Fibroblast of skin of right quadriceps (primary cell): ENCODE results near the gene ZNF613.
A peak's percentile ranks its signal among the peaks of the same experiment; 100 is the strongest.
"Not testable (repeated sequence)": the region's sequence is repeated elsewhere in the genome, so short reads cannot be mapped to it uniquely, and the experiment has no call there.

Experiments
- DNase-seq: peaks from one replicate; pipeline ENCODE4 v3.0.0-alpha.2; 2013

ZNF613 gene

GRCh38 chr19:51944798-51945552 is 17.7 kb downstream of the ZNF613 start:
- no peak for DNase-seq

DNA sequence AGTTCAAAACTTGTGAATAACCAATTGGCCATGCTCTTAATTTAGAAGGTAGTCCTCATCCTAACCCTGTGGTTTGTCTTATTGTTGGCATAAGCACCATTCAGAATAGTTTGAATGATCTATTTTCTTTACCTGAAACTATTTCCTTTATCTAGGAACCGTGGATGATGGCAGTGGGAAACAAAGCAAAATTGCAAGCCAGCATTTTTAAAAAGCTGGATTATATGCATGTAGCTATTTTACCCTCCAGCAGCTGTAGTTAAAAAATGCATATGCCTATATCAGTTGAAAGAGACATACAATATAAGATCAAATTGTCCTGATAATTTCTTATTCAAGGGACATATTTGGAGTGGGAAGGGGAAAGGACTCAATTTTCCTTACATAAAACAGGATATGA is 19.3 kb downstream of the ZNF613 start:
- DNase-seq: no peak

- peak; percentile 15 for DNase-seq
Observed at GRCh38 chr19:51948975-51949374, 21.7 kb downstream of the ZNF613 start.

DNA sequence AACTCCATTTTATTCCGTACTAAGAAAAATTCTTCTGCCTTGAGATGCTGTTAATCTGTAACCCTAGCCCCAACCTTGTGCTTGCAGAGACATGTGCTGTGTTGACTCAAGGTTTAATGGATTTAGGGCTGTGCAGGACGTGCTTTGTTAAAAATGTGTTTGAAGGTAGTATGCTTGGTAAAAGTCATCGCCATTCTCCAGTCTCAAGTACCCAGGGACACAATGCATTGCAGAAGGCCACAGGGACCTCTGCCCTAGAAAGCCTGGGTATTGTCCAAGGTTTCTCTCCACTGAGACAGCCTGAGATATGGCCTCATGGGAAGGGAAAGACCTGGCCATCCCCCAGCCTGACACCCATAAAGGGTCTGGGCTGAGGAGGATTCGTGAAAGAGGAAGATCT is 30.6 kb downstream of the ZNF613 start:
- DNase-seq: not testable (repeated sequence)

GRCh38 chr19:51959791-51960190 is 32.5 kb downstream of the ZNF613 start:
- no peak for DNase-seq

DNA sequence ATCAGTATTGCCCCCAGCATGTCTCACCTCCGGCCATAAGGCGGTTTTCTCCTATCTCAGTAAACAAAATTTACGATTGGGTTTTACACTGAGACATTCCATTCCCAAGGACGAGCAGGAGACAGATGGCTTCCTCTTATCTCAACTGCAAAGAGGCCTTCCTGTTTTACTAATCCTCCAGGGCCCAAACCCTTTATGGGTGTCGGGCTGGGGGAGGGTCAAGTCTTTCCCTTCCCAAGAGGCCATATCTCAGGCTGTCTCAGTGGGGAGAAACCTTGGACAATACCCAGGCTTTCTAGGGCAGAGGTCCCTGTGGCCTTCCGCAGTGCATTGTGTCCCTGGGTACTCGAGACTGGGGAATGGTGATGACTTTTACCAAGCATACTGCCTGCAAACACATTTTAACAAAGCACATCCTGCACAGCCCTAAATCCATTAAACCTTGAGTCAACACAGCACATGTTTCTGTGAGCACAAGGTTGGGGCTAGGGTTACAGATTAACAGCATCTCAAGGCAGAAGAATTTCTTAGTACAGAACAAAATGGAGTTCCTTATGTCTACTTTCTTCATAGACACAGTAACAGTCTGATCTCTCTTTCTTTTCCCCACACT is 33.5 kb downstream of the ZNF613 start:
- not testable (repeated sequence) for DNase-seq

GRCh38 chr19:51965583-51965982 is 38.3 kb downstream of the ZNF613 start:
- no peak for DNase-seq

DNA sequence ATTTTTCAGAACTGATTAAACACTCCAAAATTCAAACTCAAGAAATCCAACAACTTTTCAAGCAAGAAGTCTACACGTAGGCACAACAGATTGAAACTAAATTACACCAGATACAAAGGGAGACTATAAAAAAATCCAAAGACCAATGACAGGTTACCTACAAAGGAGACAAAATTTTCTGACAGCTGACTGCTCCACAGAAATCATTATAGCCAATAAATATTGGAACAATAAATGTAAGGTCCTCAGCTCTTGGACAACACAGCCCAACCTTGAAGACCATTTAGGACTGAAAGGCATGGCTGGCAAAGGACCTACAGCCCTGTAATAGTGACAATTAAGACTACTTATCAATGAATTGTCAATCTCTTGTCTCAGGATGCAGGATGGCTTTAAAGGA is 43.4 kb downstream of the ZNF613 start:
- no peak for DNase-seq

DNA sequence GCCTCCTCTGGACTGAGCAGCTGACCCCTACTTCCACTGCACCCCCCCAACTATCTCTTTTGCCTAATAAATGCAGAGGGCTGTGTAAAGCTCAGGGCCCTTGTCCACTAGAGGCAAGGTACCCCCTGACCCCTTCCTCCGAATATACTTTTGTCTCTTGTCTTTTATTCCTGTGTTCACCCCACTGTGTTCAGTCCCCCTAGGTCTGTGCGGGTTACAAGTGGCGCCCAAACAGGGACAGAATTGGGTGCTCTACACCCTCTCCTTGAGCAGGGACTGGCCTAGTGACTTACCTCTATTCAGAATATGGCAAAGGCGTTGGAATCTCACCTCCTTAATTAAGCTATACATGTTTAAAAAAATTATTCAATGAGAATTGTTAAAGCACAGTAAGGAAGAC is 44.4 kb downstream of the ZNF613 start:
- DNase-seq: peak; percentile 41

DNA sequence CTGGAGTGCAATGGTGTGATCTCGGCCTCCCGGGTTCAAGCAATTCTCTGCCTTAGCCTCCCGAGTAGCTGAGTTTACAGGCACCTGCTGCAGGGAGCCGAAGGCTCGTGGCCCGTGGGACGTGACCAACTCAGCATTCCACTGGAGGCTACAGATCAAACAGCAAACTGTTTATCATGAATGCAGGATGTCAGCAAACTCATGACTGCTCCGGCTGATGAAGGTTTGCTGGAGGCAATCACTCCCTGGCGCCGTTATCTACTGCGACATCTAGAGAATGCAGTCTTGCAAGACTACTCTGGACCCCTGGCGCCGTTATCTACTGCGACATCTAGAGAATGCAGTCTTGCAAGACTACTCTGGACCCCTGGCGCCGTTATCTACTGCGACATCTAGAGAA is 48.5 kb downstream of the ZNF613 start:
- not testable (repeated sequence) for DNase-seq

DNA sequence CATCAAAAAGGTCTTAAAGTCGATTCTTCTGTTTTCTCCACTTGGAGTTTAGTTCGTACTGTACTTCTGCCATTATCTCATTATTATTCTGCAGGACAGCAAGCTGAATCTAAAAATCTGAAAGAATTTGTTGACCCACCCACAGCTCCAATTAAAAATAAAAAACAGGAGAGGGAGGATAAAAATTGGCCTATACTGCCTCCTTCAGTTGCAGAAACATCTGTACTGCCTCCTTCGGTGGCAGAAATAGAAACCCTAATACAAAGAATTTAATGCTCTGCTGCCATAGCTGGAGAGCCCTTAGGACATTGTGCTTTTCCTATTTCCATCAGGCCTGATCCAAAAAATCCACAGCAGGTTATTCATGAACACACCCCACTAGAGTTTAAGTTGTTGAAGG is 49.6 kb downstream of the ZNF613 start:
- no peak for DNase-seq

DNA sequence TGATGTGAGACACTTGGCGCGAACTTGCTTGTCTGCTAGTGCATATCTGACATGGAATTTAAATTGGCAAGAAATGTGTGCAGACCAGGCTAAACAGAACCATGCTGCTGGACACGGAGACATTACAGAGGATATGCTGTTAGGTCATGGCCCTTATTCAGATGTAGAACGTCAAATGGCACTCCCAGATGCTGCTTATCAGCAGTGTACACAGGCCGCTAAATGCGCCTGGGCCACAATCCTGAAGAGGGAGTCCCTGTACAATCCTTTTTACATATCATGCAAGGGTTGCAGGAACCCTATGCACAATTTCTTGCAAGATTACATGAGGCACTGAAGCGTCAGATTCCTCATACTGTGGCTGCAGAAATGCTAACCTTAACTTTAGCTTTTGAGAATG is 50.1 kb downstream of the ZNF613 start:
- no peak for DNase-seq

- no peak for DNase-seq
Observed at GRCh38 chr19:51978882-51979281, 51.6 kb downstream of the ZNF613 start.

DNA sequence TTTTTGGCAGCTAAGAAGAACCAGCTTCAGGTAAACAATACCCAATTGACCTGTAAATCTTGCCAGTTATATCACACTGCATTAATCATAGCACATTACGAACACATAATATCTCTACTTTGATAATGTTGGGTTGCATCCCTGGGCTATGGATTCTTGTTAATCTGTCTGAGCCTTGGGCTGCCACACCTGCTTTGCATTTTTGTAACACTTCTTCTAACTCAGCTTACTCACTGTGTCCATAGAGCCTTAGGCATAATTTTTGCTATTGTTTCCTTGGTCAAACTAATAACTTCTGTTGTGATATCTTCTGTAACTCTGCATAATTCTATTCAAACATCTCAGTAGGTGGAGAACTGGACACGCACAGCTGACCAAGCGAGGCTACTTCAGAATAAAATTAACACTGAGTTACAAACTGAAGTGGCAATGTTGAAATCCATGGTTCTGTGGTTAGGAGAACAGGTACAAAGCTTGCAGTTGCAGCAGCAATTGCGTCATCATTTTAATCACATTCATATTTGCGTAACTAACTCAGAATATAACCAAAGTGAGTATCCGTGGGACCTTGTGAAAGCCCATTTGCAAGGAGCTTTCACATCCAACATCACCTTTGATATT is 53.0 kb downstream of the ZNF613 start:
- DNase-seq: no peak

DNA sequence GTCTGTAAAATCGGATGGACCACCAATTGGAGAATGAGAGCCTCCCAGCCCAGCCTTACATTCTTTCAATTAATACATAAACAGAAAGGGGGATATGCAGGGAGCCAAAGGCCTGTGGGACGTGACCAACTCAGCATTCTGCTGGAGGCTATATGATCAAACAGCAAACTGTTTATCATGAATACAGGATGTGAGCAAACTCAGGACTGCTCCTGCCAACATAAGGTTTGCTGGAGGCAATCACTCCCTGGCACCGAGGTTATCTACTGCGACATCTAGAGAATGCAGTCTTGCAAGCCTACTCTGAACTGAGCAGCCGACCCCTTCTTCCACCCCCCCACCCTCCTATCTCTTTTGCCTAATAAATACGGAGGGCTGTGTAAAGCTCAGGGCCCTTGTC is 53.7 kb downstream of the ZNF613 start:
- not testable (repeated sequence) for DNase-seq

- DNase-seq: no peak
Observed at GRCh38 chr19:51983361-51983760, 56.1 kb downstream of the ZNF613 start.

DNA sequence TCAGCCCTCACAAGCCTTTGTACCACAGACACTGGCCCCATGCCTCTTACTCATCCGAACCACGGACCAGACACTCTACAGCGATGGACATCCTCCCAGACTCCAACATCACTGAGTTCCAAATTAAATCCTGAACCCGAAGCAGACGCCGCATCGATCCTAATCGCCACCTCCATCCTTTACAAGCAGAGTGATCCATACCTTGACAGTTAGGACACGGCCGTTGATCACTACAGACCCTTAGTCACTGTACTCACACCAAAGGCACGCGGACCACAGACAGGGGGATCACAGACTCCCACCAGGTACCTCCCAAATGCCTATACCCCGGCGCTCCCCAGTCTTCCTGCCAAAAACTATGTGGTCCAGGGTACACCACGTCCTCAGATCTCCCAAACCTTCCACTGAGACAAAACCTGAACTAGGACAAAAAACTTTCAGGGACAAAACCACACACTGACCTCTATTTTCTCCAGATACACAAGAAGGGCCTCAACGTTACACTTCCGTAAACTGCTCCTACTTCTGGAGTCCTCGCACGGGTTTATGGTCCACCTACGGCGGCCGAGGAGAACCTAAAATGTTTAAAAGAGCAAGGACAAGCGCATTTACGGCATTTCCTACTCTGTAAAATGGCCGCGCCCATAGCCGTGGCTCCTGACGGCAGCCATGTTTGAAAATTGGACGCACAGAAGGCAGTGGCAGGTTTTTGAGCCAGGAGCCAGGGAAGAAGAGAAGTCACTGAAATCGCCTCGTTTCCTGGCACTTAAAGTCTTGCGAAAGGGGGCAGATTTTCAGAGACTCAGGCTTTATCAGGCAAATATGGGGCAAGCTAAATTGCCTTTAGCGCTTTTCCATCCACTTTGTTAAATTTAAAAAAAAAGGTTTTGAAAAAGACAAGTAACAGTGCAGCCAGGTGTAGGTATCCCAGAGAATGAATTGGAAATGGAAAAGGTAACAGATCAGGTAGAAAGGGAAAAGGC is 59.3 kb downstream of the ZNF613 start, which contains the start of gene ZNF350:
Gene ZNF350, minus strand, starts transcription at position 532 of the 983 bp plus-strand sequence. CDS start 12,480 bp downstream, outside the sequence.
- peak; percentile 94 for DNase-seq

GRCh38 chr19:51993422-51993821 is 66.2 kb downstream of the ZNF613 start:
- DNase-seq: no peak

- DNase-seq: no peak
Observed at GRCh38 chr19:51994048-51994644, 66.9 kb downstream of the ZNF613 start.
